DND-41 (cell line): ENCODE results near the gene NR3C1.

Experiments used
- EZH2 ChIP-seq: IDR thresholded peaks from 3 replicates; pipeline ENCODE4 v1.6.1; 2012; ENCODE audit warnings: borderline replicate concordance, low read depth, mild to moderate bottlenecking, moderate library complexity, low read length, inconsistent platforms; ENCODE audit not compliant: severe bottlenecking
- TF ChIP-seq, protein P1 (sequence below): IDR thresholded peaks from 2 replicates; pipeline ENCODE4 v1.5.1; 2012; ENCODE audit warnings: borderline replicate concordance, low read length, moderate library complexity, mild to moderate bottlenecking; ENCODE audit not compliant: poor library complexity, severe bottlenecking; ENCODE audit errors: extremely low read depth

- TF ChIP-seq, protein P1, sequence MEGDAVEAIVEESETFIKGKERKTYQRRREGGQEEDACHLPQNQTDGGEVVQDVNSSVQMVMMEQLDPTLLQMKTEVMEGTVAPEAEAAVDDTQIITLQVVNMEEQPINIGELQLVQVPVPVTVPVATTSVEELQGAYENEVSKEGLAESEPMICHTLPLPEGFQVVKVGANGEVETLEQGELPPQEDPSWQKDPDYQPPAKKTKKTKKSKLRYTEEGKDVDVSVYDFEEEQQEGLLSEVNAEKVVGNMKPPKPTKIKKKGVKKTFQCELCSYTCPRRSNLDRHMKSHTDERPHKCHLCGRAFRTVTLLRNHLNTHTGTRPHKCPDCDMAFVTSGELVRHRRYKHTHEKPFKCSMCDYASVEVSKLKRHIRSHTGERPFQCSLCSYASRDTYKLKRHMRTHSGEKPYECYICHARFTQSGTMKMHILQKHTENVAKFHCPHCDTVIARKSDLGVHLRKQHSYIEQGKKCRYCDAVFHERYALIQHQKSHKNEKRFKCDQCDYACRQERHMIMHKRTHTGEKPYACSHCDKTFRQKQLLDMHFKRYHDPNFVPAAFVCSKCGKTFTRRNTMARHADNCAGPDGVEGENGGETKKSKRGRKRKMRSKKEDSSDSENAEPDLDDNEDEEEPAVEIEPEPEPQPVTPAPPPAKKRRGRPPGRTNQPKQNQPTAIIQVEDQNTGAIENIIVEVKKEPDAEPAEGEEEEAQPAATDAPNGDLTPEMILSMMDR = no peak
- TF ChIP-seq EZH2 = no peak
Measured at GRCh38 chr5:143263272-143263810, 140.1 kb downstream of the NR3C1 start.
